ENCODE data around the gene KCNJ1.

Gene KCNJ1

GRCh38 chr11:128819198-128819597, 47.9 kb downstream of the KCNJ1 start:
- no peak for FAIRE-seq

DNA sequence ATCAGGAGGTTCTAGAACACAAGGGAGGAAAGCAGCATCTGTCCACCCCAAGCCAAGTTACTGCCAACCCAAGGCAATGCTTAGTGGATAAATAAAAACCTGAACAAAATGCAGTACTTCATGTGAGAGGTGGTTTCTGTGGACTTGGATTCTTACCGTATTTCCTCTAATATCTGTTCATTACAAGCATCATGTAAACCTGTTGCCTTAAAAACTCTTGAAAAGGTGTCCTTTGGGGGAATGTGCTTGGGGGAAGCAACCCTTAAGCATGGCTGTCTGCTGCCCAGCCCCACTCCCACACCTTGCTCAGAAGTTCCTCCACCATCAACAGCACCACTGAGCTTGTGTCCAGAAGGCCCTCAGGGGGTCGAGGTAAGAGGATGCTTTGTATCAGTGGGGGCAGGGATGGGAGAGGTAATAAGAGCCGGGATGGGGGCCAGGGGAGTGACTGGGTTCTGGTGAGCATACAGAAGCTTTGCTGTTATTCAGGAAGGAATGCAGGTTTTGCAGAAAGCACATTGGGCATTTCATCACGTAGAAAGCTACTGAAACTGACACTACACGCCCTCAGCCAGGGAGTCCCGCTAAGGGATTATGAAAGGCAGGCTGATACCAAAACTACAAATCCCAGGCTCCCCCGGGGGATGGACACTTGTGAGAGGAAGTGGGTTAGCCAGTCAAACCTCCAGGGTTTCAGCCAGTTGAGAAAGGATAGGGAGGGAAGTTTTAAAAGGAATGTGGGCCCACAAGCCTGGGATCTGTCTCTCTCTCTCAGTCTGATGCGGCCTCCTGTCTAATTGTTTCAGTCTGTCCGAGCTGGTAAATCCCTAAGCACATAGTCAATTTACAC, 52.0 kb downstream of the KCNJ1 start:
- FAIRE-seq: no peak

GRCh38 chr11:128813729-128814128, 53.4 kb downstream of the KCNJ1 start:
- FAIRE-seq: no peak

- no peak for FAIRE-seq
Measured at GRCh38 chr11:128810784-128811514, 56.1 kb downstream of the KCNJ1 start.

GRCh38 chr11:128809128-128809527, 58.0 kb downstream of the KCNJ1 start:
- FAIRE-seq: no peak

DNA sequence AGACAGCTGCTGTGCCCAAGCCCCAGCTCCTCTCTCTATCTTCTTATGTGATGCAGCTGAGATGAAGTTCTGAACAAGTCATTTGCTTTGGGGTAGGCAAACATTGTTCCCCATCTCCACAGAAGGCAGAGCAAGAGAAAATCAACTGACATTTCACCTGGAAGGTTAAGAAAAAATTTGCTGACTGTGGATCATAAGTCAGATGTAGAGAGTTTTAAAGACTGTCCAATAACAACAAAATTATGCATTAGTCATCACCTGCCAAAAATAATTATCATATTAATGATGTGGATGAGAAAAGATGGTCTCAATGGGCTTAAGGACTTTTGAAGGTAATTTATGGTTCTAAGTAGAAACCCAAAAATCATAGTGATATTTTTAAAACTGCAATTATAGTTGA, 59.2 kb downstream of the KCNJ1 start:
- FAIRE-seq: no peak

DNA sequence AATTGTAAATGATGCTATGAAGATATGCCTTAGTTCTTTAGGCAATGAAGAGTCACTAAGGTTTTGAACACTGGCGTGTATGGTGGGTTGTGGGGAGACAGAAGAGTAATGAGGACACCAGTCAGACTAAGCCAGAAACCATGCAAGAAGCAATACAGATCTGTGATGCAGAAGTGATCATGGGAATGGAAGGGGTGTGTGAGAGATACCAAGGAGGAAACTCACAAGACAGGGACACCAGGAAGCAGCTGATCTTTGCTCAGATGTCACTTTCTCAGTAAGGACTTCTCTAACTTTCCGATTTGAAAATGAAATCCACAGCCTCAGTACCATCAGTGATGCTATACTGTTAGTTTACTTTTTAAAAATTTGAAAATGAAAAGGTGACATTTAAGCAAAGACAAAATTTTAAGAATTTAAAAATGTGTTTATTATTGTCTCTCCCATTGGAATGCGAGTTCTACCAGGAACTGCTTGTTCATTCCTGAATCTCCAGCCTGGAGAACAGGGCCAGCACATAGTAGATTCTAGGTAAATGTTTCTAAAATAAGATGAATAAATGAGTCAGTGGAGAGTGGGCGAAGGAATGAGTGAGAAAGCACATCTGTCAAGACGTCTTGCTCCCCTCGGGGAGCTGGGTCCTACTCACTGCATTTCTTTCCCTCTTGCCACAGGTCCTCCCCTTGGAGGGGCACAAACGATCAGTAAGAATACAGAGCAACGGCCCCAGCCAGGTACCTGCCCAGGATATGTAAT, 60.4 kb downstream of the KCNJ1 start:
- no peak for FAIRE-seq

DNA sequence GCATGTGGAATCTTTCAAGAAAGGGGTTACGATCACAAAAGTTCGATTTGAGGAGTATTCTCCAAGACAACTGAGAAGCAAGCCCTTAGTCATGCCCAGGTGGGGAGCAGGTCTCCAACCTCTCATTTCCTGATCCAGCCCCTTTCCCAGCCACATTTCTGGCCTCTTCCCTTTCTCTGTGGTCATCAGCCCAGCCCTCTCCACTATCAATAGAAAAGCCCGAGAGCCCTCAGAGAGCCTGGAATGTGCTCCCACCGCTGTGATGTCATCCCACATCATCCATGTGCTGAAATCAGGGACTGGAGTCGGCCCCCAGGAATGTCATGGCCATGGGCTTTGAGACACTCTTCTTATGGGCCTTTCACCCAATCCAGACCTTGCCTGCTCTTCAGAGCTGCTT, 62.6 kb downstream of the KCNJ1 start:
- FAIRE-seq: no peak

- FAIRE-seq: no peak
Measured at GRCh38 chr11:128803449-128804245, 63.4 kb downstream of the KCNJ1 start.

GRCh38 chr11:128803011-128803410, 64.1 kb downstream of the KCNJ1 start:
- FAIRE-seq: no peak

GRCh38 chr11:128802358-128802981, 64.6 kb downstream of the KCNJ1 start:
- FAIRE-seq: no peak

GRCh38 chr11:128800871-128801417, 66.2 kb downstream of the KCNJ1 start:
- no peak for FAIRE-seq

- no peak for FAIRE-seq
Measured at GRCh38 chr11:128796270-128796669, 70.8 kb downstream of the KCNJ1 start.

GRCh38 chr11:128790196-128790595, 76.9 kb downstream of the KCNJ1 start:
- FAIRE-seq: no peak

DNA sequence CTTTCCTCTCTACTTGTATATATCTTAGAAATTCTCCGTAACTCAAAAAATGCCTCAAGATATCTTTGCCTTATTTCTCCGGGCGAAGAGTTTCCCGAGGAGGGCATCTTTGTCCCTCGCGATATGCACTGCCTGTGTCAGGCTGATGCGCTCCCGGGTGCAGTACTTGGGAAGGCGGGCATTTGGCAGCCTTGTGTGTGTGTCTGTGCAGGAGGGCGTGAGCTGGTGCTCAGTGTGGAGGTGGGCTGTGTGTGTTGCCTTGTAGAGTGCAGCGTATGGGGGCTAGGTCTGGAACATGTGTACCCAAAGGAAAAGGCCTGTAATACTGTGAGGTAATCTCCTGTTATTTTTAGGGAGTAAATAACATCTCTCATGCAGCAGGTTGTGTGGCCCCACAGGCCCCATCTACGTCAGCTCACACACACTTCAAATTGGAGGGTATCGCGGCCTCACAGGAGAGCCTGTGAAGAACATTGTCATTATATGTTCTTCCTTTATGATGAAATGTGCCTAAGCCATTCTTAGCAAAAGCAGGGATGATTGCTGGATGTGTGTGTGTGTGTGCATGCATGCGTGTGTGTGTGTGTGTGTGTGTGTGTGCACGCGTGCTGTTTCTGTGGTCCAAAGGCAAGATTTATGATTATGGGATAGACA, 77.5 kb downstream of the KCNJ1 start:
- no peak for FAIRE-seq

All from colon (tissue), 2 donors.